TTC549 (cell line): ENCODE results near the gene ARHGAP45.

Experiments used
- FAIRE-seq: peaks from 2 replicates; lab custom pipeline; 2012; peaks lifted over from hg19 to GRCh38; lab: Jason Lieb, UNC

Gene ARHGAP45

DNA sequence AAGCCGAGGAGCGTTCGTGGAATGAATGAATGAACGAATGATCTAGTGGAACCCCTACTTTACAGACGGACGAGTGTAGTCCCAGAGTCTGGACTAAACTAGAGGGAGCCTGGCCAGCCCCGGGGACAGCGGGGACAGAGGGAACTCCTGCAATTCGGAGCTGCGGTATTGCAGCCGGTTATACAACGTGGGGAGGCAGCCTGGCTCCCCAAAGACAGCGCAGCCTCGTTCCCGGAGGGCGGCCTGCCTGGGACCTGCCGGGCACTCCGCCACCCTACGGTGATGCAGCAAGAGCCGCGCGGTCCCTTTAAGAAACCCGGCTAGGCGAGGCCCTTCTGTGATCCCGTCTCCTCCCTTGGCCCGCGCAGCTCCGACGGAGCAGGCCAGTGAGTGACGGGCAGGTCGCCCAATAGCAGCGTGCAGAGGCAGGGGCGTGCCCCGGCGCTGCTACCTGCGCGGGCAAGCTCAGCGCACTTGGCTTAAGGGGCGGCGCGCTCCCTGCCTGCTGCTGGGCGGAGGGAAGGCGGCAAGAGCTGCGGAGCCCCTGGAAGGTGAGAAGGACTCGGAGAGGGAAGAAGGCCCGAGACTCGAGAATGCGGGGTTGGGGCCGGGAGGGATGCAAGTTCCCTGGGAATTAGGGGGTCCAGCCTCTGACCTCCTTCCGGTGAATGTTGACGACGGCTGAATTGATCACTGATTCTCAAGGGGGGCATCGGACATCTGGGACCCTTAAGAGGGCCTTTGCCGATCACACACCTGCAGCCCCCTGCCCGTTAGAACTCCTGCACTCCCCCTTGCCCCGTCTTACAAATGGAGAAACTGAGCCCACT is 27.1 kb upstream of the ARHGAP45 start, which contains the start of gene ABCA7:
ABCA7 (plus strand) TSS at position 462 of the 830 bp plus-strand sequence. CDS start 1,255 bp downstream, outside the sequence.
- peak; percentile 80 for FAIRE-seq

DNA sequence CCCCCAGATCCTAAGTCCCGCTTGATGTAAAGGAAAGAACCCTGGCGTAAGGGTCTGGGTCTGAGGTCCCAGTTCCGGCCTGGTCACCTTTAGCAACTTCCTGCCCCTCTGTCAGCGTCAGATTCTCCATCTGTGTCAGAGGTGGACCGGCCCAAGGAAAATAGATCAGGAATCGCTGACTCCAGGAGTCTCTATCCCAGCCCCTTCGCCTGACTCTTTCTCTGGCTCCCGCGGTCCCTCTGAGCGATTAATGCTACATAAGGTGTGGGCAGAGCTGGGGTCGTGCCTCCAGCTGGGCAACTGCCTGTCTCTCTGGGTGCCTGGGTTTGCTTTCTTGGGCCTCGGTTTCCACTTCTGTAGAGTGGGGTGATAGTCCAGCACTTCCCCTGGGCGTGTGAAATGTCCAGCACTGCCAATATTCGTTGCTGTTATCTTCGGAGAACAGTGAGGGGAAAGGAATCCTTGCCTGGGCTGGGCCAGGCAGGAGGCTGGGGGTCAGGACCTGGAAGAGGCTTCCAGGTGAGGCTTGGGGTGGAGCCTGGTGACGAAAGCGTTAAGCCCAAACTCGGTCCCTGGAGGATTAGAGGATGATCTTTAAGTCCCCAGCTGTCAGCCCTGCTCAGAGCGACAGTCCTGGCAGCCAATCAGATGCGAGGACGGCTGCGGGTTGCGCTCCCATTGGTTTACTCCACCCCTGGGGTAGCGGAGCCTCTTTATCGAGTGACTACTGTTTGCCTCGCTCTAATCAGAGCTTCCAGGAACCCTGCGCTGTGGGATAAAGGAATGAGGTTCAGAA is 26.3 kb upstream of the ARHGAP45 start:
- peak; percentile 52 for FAIRE-seq

DNA sequence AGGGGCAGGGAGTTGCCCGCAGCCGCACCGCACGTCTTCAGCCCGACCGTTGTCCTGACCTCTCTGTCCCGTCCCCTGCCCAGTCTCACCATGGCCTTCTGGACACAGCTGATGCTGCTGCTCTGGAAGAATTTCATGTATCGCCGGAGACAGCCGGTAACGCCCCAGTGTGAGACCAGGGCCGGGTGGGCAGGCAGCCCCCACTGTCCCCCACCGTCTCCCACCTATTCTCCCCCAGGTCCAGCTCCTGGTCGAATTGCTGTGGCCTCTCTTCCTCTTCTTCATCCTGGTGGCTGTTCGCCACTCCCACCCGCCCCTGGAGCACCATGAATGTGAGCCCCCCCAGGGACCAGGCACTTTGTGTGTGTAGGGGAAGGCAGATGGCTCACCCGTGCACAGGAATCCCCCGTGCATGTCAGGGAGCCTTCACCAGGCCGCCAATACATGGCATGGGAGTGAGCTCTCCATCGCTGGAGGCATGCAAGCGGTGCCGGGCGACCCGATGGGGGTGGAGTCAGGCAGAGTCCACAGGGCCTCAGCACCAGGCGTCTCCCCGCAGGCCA is 25.6 kb upstream of the ARHGAP45 start:
- no peak for FAIRE-seq

DNA sequence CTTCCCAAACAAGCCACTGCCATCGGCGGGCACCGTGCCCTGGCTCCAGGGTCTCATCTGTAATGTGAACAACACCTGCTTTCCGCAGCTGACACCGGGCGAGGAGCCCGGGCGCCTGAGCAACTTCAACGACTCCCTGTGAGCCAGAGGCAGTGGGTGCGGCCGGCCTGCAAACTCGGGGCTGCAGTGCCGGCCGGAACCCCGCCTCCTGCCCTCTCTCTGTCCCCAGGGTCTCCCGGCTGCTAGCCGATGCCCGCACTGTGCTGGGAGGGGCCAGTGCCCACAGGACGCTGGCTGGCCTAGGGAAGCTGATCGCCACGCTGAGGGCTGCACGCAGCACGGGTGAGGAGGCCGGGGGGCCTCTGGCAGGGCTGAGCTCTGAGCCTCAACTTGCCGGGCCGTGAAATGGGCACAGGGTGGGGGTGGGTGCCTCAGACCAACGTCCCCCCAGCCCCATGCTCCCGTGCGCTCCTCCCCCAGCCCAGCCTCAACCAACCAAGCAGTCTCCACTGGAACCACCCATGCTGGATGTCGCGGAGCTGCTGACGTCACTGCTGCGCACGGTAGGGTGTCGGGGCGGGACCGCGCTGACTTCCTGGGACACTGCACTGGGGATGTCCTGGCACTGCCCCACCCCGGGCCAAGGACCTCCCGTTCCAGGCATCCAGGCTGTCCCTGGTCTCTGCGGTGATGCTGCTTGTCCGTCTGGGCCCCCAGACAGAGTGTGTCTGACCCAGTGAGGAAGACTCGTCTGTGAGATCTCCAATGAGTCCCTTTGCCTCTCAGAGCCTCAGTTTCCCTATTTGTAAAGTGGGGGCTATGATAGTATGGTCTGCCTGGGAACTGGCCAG is 24.9 kb upstream of the ARHGAP45 start:
- FAIRE-seq: no peak

DNA sequence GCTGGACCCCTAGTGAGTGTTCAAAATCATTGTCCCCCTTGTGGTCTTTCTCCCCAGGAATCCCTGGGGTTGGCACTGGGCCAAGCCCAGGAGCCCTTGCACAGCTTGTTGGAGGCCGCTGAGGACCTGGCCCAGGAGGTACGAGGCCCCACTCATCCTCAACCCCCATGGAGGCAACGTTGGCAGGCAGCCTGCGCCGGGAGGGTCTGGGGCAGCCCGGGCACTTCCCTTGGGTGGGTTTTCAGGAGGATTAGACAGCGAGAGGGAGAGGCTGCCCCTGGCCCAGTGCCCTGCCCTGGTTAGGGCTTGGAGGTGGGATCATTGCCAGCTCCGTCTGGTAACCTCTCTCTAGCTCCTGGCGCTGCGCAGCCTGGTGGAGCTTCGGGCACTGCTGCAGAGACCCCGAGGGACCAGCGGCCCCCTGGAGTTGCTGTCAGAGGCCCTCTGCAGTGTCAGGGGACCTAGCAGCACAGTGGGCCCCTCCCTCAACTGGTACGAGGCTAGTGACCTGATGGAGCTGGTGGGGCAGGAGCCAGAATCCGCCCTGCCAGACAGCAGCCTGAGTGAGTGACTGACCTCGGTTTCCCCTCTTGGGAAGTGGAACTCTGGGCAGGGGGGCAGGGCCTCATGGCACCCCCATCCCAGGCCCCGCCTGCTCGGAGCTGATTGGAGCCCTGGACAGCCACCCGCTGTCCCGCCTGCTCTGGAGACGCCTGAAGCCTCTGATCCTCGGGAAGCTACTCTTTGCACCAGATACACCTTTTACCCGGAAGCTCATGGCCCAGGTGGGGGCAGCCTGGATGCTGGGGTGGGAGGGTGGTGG is 24.1 kb upstream of the ARHGAP45 start:
- no peak for FAIRE-seq

DNA sequence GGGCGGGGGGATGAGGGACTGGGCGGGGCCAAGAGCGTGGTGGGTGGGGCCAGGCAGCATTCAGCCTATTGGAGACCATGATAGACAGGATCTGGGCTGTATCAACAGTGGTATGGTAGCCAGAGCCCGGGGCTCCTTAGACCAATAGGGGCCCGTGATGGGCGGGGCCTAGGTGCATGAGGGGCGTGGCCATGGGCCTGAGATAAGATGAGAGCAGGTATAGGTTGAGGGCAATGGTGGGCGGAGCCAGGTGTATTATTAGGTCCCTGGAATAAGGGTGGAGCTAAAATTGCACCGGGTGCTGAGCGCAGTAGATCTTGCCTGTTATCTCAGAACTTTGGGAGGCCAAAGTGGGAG is 21.7 kb upstream of the ARHGAP45 start:
- FAIRE-seq: no peak

DNA sequence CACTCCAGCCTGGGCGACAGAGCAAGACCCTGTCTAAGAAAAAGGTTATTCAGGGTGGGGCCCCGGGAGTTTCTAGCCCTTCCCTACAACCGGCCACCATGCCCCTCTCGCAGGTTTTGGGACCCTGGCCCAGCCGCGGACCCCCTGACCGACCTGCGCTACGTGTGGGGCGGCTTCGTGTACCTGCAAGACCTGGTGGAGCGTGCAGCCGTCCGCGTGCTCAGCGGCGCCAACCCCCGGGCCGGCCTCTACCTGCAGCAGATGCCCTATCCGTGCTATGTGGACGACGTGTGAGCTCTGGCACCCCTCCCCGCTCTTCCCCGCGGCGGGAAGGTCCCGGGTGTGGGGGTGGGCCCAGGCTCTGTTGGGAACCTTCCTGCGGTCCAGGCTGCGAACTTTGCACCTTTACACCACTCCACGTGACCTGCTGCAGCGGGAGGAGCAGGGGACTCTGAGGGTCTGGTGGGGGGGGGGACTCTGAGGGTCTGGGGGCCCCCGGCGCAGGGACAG is 20.8 kb upstream of the ARHGAP45 start:
- no peak for FAIRE-seq

DNA sequence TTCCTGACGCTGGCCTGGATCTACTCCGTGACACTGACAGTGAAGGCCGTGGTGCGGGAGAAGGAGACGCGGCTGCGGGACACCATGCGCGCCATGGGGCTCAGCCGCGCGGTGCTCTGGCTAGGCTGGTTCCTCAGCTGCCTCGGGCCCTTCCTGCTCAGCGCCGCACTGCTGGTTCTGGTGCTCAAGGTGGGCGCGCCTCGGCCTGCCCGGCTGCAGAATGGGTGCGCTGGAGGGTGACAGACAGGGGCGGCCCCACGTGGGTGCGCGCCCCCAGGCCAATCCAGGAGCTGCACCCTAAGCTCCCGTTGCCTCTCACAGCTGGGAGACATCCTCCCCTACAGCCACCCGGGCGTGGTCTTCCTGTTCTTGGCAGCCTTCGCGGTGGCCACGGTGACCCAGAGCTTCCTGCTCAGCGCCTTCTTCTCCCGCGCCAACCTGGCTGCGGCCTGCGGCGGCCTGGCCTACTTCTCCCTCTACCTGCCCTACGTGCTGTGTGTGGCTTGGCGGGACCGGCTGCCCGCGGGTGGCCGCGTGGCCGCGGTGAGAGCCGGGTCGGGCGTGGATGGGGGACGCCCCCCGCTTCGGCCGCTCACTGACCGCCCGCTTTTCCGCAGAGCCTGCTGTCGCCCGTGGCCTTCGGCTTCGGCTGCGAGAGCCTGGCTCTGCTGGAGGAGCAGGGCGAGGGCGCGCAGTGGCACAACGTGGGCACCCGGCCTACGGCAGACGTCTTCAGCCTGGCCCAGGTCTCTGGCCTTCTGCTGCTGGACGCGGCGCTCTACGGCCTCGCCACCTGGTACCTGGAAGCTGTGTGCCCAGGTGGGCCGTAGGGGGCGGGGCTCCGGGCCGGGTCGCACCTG is 19.9 kb upstream of the ARHGAP45 start:
- no peak for FAIRE-seq

DNA sequence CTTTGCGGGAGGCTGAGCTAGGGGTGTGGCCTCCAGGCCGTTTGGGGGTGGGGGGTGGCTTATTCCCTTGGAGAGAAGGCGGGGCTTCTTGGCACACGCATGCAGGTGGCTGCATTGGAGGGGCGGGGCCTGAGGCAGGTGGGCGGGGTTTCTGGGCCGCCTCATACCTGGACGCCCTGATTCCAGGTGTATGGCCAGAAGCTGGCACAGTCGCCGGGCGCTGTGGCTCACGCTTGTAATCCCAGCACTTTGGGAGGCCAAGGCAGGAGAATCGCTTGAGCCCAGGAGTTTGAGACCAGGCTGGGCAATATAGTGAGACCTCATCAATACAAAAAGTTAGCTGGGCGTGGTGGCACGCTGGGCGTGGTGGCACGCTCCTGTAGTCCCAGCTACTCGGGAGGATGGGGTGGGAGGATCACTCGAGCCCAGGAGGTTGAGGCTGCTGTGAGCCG is 19.2 kb upstream of the ARHGAP45 start:
- FAIRE-seq: no peak

DNA sequence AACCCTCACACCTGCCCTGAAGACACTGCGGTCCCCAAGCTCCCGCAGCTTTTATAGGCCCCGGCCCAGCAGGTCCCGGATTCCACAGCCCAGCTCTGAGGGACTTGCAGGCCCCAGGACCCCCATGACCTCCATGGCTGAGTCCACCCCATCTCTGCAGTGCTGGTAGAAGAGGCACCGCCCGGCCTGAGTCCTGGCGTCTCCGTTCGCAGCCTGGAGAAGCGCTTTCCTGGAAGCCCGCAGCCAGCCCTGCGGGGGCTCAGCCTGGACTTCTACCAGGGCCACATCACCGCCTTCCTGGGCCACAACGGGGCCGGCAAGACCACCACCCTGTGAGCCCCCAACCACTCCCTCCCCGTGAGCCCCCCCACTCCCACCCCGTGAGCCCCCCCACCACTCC is 17.9 kb upstream of the ARHGAP45 start:
- FAIRE-seq: no peak

DNA sequence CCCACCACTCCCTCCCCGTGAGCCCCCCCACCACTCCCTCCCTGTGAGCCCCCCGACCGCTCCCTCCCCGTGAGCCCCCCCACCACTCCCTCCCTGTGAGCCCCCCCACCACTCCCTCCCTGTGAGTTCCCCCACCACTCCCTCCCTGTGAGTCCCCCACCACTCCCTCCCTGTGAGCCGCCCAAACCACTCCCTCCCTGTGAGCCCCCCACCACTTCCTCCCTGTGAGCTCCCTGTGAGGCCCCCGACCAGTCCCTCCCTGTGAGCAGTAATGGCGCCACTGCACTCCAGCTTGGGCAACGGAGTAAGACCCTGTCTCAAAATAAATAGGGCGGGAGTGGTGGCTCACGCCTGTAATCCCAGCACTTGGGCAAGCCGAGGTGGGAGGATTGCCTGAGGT is 17.2 kb upstream of the ARHGAP45 start:
- FAIRE-seq: no peak

DNA sequence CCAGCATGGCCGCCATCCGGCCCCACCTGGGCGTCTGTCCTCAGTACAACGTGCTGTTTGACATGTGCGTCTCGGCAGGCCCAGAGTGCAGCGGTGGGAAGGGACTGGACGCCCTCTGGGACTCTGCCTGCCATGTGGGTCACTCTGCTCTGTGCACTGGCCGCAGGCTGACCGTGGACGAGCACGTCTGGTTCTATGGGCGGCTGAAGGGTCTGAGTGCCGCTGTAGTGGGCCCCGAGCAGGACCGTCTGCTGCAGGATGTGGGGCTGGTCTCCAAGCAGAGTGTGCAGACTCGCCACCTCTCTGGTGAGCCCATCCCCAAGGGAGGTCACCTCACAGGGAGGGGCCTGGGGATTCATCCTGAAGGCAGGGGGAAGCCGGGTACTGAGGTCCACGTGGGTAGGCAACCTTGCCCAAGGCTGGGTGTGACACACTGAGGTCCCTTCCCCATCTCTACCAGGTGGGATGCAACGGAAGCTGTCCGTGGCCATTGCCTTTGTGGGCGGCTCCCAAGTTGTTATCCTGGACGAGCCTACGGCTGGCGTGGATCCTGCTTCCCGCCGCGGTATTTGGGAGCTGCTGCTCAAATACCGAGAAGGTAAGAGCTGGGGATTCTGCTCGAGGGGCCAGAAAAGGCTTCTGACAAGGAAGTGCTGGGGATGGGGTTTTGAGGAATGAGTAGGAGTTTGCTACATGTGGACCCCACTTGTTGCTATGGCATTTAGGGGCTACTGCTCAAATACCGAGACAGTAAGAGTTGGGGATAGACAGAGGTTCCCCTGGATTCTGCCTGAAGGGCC is 15.8 kb upstream of the ARHGAP45 start:
- FAIRE-seq: no peak

DNA sequence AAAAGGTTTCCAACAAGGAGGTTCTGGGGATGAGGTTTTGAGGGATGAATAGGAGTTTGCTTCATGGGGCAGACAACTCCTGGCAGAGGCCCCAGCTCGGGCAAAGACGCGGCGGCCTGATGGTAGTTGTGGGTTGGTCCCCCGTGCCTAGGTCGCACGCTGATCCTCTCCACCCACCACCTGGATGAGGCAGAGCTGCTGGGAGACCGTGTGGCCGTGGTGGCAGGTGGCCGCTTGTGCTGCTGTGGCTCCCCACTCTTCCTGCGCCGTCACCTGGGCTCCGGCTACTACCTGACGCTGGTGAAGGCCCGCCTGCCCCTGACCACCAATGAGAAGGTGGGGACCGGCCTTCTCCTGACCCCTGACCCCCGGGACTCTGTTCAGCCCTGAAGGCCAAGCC is 15.2 kb upstream of the ARHGAP45 start:
- no peak for FAIRE-seq

DNA sequence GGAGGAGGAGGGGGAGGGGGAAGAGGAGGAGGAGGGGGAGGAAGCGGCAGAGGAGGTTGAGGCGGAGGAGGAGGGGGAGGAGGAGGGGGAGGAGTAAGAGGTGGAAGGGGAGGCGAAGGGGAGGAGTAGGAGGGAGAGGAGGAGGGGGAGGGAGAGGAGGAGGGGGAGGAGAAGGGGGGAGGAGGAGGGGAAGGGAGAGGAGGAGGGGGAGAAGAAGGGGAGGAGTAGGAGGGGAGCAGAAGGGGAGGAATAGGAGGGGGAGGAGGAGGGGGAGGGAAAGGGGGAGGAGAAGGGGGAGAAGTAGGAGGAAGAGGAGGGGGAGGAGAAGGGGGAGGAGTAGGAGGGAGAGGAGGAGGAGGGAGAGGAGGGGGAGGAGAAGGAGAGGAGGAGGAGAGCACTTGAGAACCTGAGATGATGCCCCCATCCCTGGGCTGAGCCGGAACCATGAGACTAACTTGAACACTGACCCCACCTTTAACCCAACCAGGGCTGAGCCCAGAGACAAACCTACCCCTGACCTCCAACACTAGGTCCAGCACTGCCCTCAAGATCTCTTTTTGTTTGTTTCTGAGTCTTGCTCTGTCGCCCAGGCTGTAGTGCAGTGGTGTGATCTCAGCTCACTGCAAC is 14.5 kb upstream of the ARHGAP45 start:
- FAIRE-seq: no peak

DNA sequence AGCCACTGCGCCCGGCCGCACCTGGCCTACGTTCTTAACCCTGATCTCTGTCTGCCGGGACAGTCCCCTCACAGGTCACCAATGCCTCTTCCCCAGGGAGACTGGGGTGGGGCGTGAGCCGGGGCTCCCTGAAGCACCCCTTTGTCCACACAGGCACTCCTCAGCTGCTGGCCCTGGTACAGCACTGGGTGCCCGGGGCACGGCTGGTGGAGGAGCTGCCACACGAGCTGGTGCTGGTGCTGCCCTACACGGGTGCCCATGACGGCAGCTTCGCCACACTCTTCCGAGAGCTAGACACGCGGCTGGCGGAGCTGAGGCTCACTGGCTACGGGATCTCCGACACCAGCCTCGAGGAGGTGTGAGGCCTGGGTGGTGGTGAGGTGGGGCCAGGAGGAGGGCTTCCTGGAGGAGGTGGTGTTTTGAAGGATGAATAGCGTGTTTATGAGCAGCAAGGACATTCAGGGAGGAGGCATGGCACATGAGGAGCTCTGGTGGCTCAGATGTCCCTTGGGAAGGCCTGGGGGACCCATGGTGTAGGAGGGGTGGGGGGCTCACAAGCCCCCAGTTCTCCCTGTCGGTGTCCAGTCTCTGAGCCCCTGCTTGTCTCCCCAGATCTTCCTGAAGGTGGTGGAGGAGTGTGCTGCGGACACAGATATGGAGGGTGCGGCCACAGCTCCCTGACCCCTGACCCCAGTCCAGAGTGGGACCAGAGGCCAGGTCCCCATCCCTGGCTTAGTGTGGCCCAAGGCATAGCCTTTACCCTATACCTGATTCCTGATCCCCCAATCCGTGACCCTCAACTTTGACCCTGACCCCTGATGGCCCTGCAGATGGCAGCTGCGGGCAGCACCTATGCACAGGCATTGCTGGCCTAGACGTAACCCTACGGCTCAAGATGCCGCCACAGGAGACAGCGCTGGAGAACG is 13.5 kb upstream of the ARHGAP45 start:
- FAIRE-seq: no peak

DNA sequence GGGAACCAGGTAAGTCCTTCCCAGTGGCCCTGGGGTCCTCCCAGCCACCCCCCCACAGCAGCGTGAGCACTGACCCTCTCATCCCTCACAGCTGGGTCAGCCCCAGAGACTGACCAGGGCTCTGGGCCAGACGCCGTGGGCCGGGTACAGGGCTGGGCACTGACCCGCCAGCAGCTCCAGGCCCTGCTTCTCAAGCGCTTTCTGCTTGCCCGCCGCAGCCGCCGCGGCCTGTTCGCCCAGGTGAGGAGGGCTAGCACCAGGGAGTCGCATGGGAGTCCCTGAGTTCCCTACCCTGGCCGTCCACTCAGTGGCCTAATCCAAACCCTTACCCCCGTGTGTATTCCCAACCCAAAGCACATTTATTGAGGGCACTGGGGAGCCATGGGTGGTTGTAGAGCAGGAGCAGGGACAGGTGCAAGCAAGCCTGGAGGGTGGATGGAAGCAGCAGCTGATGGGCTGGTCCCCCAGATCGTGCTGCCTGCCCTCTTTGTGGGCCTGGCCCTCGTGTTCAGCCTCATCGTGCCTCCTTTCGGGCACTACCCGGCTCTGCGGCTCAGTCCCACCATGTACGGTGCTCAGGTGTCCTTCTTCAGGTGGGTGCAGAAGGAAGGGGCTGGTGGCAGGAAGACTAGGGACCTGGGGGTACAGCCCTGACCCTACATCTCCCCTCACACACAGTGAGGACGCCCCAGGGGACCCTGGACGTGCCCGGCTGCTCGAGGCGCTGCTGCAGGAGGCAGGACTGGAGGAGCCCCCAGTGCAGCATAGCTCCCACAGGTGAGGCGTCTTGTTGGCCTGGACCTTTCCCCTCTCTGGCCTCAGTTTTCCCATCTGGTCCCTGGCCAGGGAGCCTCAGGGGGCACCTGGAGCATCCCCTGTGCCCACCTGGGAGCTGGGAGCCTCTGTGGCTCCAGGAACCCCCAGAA is 12.6 kb upstream of the ARHGAP45 start:
- FAIRE-seq: no peak

DNA sequence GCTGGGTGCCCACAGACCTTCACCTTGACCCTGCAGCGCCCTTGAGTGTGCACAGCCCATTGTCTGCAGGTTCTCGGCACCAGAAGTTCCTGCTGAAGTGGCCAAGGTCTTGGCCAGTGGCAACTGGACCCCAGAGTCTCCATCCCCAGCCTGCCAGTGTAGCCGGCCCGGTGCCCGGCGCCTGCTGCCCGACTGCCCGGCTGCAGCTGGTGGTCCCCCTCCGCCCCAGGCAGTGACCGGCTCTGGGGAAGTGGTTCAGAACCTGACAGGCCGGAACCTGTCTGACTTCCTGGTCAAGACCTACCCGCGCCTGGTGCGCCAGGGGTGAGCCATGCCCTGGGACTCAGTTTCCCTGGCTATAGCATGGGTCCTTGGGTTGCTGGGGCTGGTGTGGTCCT is 11.9 kb upstream of the ARHGAP45 start:
- FAIRE-seq: no peak
